ENCODE data around the gene AP1S1. TPM values are rescaled to one million over a fixed set of nuclear protein-coding genes. Genes with fewer than 3 reads are reported as not detected.
"Not testable (repeated sequence)": the region's sequence is repeated elsewhere in the genome, so short reads cannot be mapped to it uniquely, and the experiment has no call there.

AP1S1 gene
- total RNA-seq, 1 donor from 2014 or later: 50.4 TPM

GRCh38 chr7:101197991-101198390 is 43.7 kb downstream of the AP1S1 start:
- no peak for TF ChIP-seq CTCF (IDR thresholded peaks at IDR 0.05; ENCODE audit: partially characterized antibody, unreplicated experiment)
- no peak overlapping the region for H3K4me3 Mint-ChIP-seq (ENCODE audit: unreplicated experiment)
- H3K4me1 Mint-ChIP-seq (ENCODE audit: low read depth, unreplicated experiment): no peaks in the 10 kb centered on the region
- H3K27me3 Mint-ChIP-seq (ENCODE audit: unreplicated experiment): peaks cover 10% of the 10 kb centered on the region
- H3K27ac Mint-ChIP-seq (ENCODE audit: unreplicated experiment): no peak overlapping the region
- no peak for DNase-seq
- no peaks in the 10 kb centered on the region for H3K36me3 Mint-ChIP-seq (ENCODE audit: unreplicated experiment)
- peaks cover 1% of the 10 kb centered on the region for H3K9me3 Mint-ChIP-seq (ENCODE audit: unreplicated experiment)

- no peak overlapping the region for H3K27ac Mint-ChIP-seq (ENCODE audit: unreplicated experiment)
Measured at GRCh38 chr7:101198476-101198875, 44.2 kb downstream of the AP1S1 start.

GRCh38 chr7:101199522-101199921 is 45.2 kb downstream of the AP1S1 start:
- H3K36me3 Mint-ChIP-seq (ENCODE audit: unreplicated experiment); DNase-seq; H3K4me1 Mint-ChIP-seq (ENCODE audit: low read depth, unreplicated experiment); H3K4me3 Mint-ChIP-seq (ENCODE audit: unreplicated experiment); H3K9me3 Mint-ChIP-seq (ENCODE audit: unreplicated experiment); H3K27ac Mint-ChIP-seq (ENCODE audit: unreplicated experiment): not testable (repeated sequence)
- H3K27me3 Mint-ChIP-seq (ENCODE audit: unreplicated experiment): peaks cover 12% of the 10 kb centered on the region

More at GRCh38 chr7:101198476-101198875, 44.2 kb downstream of the AP1S1 start:
- DNase-seq: no peak
- H3K4me3 Mint-ChIP-seq (ENCODE audit: unreplicated experiment): no peak overlapping the region
- no peaks in the 10 kb centered on the region for H3K4me1 Mint-ChIP-seq (ENCODE audit: low read depth, unreplicated experiment)
- no peak for TF ChIP-seq CTCF (IDR thresholded peaks at IDR 0.05; ENCODE audit: partially characterized antibody, unreplicated experiment)
- H3K27me3 Mint-ChIP-seq (ENCODE audit: unreplicated experiment): peaks cover 12% of the 10 kb centered on the region
- H3K36me3 Mint-ChIP-seq (ENCODE audit: unreplicated experiment): no peaks in the 10 kb centered on the region
- peaks cover 1% of the 10 kb centered on the region for H3K9me3 Mint-ChIP-seq (ENCODE audit: unreplicated experiment)

GRCh38 chr7:101200504-101200861 is 46.2 kb downstream of the AP1S1 start:
- H3K27me3 Mint-ChIP-seq (ENCODE audit: unreplicated experiment): peaks cover 12% of the 10 kb centered on the region
- H3K4me3 Mint-ChIP-seq (ENCODE audit: unreplicated experiment): no peak overlapping the region
- no peaks in the 10 kb centered on the region for H3K4me1 Mint-ChIP-seq (ENCODE audit: low read depth, unreplicated experiment)
- H3K36me3 Mint-ChIP-seq (ENCODE audit: unreplicated experiment): no peaks in the 10 kb centered on the region
- TF ChIP-seq CTCF (IDR thresholded peaks at IDR 0.05; ENCODE audit: partially characterized antibody, unreplicated experiment): no peak
- peaks cover 1% of the 10 kb centered on the region for H3K9me3 Mint-ChIP-seq (ENCODE audit: unreplicated experiment)
- no peak for DNase-seq
- no peak overlapping the region for H3K27ac Mint-ChIP-seq (ENCODE audit: unreplicated experiment)

- Mint-ChIP-seq H3K27ac (ENCODE audit: unreplicated experiment) (no peak within 1 kb of the TSS), H3K9me3 (ENCODE audit: unreplicated experiment) (peaks cover 1% of the 10 kb centered on the region), H3K4me1 (ENCODE audit: low read depth, unreplicated experiment) (no peaks in the 10 kb centered on the region), H3K27me3 (ENCODE audit: unreplicated experiment) (peaks cover 12% of the 10 kb centered on the region), H3K4me3 (ENCODE audit: unreplicated experiment) (no peak within 1 kb of the TSS), H3K36me3 (ENCODE audit: unreplicated experiment) (no peaks in the 10 kb centered on the region)
- DNase-seq: no peak
- no peak for TF ChIP-seq CTCF (IDR thresholded peaks at IDR 0.05; ENCODE audit: partially characterized antibody, unreplicated experiment)
Measured at GRCh38 chr7:101200862-101201599, 46.8 kb downstream of the AP1S1 start, which contains the start of gene MOGAT3. Gene MOGAT3 (minus strand): TSS chr7:101201036. CDS start chr7:101200854, 182 bp downstream.
